Spleen (tissue), 11 donors: ENCODE results near the gene SPG11. TPM values are rescaled to one million over a fixed set of nuclear protein-coding genes. Genes with fewer than 3 reads are reported as not detected.

ENCODE experiments used
- DNase-seq: peaks from one replicate; pipeline ENCODE4 v3.0.0-alpha.2; 2020
- H3K27ac ChIP-seq, 8 donors: fragments of 200-600 bp; sonication (generic) in 7 of 8; 1 replicate in 4 of 8; 2 replicates in 4 of 8; pipeline versions ENCODE4 v1.5.0 to v1.8.0; 2016 to 2021; ENCODE audit warnings: inconsistent platforms in 4 of 8, mild to moderate bottlenecking in 4 of 8, moderate library complexity in 1 of 8
- H3K27me3 ChIP-seq, 7 donors: fragments of 200-600 bp; sonication (generic) in 6 of 7; replicated peaks in 1 of 7; 1 replicate in 4 of 7; 2 replicates in 3 of 7; pipeline versions ENCODE4 v1.5.0 to v1.8.0; 2016 to 2021; ENCODE audit warnings: inconsistent platforms in 3 of 7, mild to moderate bottlenecking in 1 of 7
- H3K36me3 ChIP-seq, 6 donors: fragments of 200-600 bp; sonication (generic) in 5 of 6; 1 replicate in 4 of 6; 2 replicates in 2 of 6; pipeline versions ENCODE4 v1.5.0 to v1.8.0; 2016 to 2021; ENCODE audit warnings: inconsistent platforms in 2 of 6
- H3K4me1 ChIP-seq, 6 donors: fragments of 200-600 bp; sonication (generic) in 5 of 6; 1 replicate in 3 of 6; 2 replicates in 3 of 6; pipeline versions ENCODE4 v1.5.0 to v1.8.0; 2016 to 2021; ENCODE audit warnings: inconsistent platforms in 3 of 6
- H3K4me3 ChIP-seq, 8 donors: fragments of 200-600 bp; sonication (generic) in 7 of 8; 1 replicate in 4 of 8; 2 replicates in 4 of 8; pipeline versions ENCODE4 v1.5.0 to v1.8.0; 2016 to 2021; ENCODE audit warnings: inconsistent platforms in 4 of 8, mild to moderate bottlenecking in 4 of 8, moderate library complexity in 2 of 8
- H3K9me3 ChIP-seq, 8 donors: fragments of 200-600 bp; sonication (generic) in 7 of 8; 1 replicate in 4 of 8; 2 replicates in 4 of 8; pipeline versions ENCODE4 v1.5.0 to v1.8.0; 2016 to 2021; ENCODE audit warnings: inconsistent platforms in 4 of 8
- POLR2A ChIP-seq, 3 donors: fragments of 450-650 bp; IDR thresholded peaks; one replicate each; pipeline ENCODE4 v1.5.1; 2017; ENCODE audit warnings: antibody characterized with exemption in 3 of 3, mild to moderate bottlenecking in 1 of 3
- POLR2AphosphoS5 ChIP-seq, 3 donors: sonication (generic); formaldehyde crosslinking; IDR thresholded peaks; one replicate each; pipeline ENCODE4 v1.5.1; 2017; ENCODE audit warnings: antibody characterized with exemption in 3 of 3
- WGBS, 5 donors: extraction: QIAGEN DNeasy Blood & Tissue Kit in 3 of 5; methylation state at CpG; one replicate each; pipeline versions ENCODE4 v1.1.5 to v1.1.7; 2013 to 2018; 5-methylcytosine and 5-hydroxymethylcytosine counted together
- intact Hi-C: fragments of 100-400 bp; cut with DNase I; formaldehyde crosslinking; loops from one replicate; pipeline ENCODE4 v1.15.0; 2023; ENCODE audit warnings: low total_unique reads
- polyA plus RNA-seq, 3 donors: library from polyadenylated mRNA; stranded (reverse); fragments of 200-250 nt; gene quantifications; one replicate each; pipeline ENCODE4 v1.2.1, GENCODE V29; 2013
- total RNA-seq, 7 donors: library from RNA; depleted of rRNA in 3 of 7; stranded (reverse); fragments of >200 nt in 3 of 7; fragmentation: NEBNext Ultra II Directional in 4 of 7; extraction: Animal tissue kit (Norgen Biotek cat#: 25700) in 4 of 7; gene quantifications; one replicate each; pipeline versions ENCODE4 v1.1.0 to v1.2.1, GENCODE V29; 2016 to 2021
- TF ChIP-seq, protein P1 (sequence below), 11 experiments: fragments of 200-600 bp in 7 of 11; fragments of 450-650 bp in 4 of 11; sonication (generic) in 4 of 11; IDR thresholded peaks in 8 of 11; conservative IDR thresholded peaks in 3 of 11; 1 replicate in 7 of 11; 2 replicates in 4 of 11; pipeline versions ENCODE4 v1.4.0 to v1.8.0; 2016 to 2021; ENCODE audit warnings: antibody characterized with exemption in 11 of 11, inconsistent platforms in 4 of 11, mild to moderate bottlenecking in 1 of 11
- donor health status: healthy with polysubstance abuse.
- donor health status: DM: no; HTN: no; CAD: no; lungs with moderate emphysema.
- donor health status: DM: no; HTN: no; CAD: no.
- donor health status: Bipolar disorder and iron deficiency.
- donor health status: healthy.
- donor health status: DM: no; HTN: no; CAD: no.
- donor health status: DM: yes; HTN: yes; CAD: no.

The SPG11 gene
- total and polyA plus RNA-seq, 10 donors: 37.4 to 218 (median 143) TPM

DNA sequence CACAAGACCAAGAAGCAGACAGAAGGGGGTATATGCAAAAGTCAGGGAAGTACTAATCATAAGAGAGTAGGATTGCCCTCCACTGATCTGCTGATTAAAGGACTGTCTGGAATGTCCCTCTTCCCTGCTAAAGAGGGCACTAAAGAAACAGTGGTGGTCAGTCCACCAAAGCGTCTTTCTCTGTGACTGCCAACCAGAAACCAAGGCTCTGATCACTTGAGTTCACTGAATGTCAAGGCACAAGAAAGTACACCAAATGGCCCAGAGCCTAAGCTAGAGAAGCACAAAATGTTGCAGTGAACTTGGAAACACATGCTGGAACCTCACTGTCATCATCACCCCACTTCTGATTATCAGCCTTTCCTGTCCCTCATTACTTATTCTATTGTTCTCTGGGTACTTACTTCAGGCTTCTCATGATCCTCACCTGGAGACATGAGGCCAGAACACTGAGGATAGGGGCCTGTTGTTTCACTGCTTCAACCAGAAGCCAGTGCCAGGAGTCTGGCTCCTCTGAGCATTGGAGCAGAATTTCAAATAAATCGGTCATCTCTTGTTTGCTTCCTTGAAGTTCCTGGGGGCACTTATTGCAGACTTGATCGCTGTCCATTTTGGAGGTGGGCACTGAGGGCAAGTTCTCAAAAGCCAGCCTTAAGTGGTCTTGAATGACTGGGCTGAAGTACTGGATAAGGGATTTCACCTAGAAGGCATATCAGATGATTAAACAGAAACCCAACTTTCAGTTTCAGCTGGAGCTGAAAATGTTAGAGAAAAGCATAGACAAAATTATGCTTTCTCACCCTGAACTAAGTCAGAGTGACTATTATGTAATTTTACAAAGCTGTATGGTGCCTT lies 67.6 kb downstream of the SPG11 start:
- Histone ChIP-seq H3K36me3 (peaks cover 0 to 100% (median 98%) of the 10 kb centered on the region in 6 donors), H3K27ac (peak overlapping the region in 4 of 8 donors; percentile 1 to 49 (median 25)), H3K4me3 (no peak overlapping the region), H3K27me3 (no peaks in the 10 kb centered on the region), H3K9me3 (no peaks in the 10 kb centered on the region), H3K4me1 (peaks cover 0 to 14% (median 0%) of the 10 kb centered on the region in 6 donors)
- intact Hi-C loops: loop anchor here (10.0 kb wide), 2 partner anchors 49 to 159 kb away; no protein-coding TSS in a partner anchor
- no peak for DNase-seq
- 95 to 98% (median 96%) methylated on average over 3 of the region's 3 CpGs for WGBS, 5 donors
- TF ChIP-seq POLR2A (IDR thresholded peaks at IDR 0.05) (no peak), POLR2AphosphoS5 (IDR thresholded peaks at IDR 0.05) (no peak)
- TF ChIP-seq, protein P1, sequence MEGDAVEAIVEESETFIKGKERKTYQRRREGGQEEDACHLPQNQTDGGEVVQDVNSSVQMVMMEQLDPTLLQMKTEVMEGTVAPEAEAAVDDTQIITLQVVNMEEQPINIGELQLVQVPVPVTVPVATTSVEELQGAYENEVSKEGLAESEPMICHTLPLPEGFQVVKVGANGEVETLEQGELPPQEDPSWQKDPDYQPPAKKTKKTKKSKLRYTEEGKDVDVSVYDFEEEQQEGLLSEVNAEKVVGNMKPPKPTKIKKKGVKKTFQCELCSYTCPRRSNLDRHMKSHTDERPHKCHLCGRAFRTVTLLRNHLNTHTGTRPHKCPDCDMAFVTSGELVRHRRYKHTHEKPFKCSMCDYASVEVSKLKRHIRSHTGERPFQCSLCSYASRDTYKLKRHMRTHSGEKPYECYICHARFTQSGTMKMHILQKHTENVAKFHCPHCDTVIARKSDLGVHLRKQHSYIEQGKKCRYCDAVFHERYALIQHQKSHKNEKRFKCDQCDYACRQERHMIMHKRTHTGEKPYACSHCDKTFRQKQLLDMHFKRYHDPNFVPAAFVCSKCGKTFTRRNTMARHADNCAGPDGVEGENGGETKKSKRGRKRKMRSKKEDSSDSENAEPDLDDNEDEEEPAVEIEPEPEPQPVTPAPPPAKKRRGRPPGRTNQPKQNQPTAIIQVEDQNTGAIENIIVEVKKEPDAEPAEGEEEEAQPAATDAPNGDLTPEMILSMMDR (IDR thresholded peaks at IDR 0.05 in 8 of 11, conservative IDR thresholded peaks at IDR 0.05 in 3 of 11): no peak

DNA sequence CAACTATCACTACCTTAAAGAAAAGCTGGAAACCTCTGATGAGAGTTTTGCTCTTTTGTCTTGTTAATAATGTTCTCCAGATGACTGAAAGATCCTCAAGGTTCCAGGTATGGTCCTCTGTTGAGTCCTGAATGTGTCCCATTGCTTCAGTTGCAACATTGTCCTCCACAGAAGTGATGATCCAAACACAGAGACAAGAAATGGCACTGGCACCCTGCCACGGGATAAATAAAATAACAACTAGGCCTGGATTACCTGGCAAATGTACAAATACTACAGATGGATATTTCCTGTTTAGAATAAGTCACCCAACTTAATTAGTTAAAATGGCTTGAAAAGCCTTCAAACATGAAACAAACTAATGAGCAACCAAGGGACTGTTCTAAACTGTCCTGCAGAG lies 68.2 kb downstream of the SPG11 start:
- Histone ChIP-seq H3K9me3 (no peaks in the 10 kb centered on the region), H3K27ac (peak overlapping the region in 2 of 8 donors; percentile 40 to 49), H3K27me3 (no peaks in the 10 kb centered on the region), H3K36me3 (peaks cover 0 to 100% (median 98%) of the 10 kb centered on the region in 6 donors), H3K4me3 (no peak overlapping the region), H3K4me1 (peaks cover 0 to 14% (median 0%) of the 10 kb centered on the region in 6 donors)
- WGBS, 5 donors: 79 to 92% (median 83%) methylated on average over 1 of the region's 1 CpG
- intact Hi-C loops: loop anchor here (10.0 kb wide), 2 partner anchors 50 to 160 kb away; no protein-coding TSS in a partner anchor
- TF ChIP-seq, protein P1 (IDR thresholded peaks at IDR 0.05 in 8 of 11, conservative IDR thresholded peaks at IDR 0.05 in 3 of 11): no peak
- TF ChIP-seq POLR2AphosphoS5 (IDR thresholded peaks at IDR 0.05) (no peak), POLR2A (IDR thresholded peaks at IDR 0.05) (no peak)
- no peak for DNase-seq

DNA sequence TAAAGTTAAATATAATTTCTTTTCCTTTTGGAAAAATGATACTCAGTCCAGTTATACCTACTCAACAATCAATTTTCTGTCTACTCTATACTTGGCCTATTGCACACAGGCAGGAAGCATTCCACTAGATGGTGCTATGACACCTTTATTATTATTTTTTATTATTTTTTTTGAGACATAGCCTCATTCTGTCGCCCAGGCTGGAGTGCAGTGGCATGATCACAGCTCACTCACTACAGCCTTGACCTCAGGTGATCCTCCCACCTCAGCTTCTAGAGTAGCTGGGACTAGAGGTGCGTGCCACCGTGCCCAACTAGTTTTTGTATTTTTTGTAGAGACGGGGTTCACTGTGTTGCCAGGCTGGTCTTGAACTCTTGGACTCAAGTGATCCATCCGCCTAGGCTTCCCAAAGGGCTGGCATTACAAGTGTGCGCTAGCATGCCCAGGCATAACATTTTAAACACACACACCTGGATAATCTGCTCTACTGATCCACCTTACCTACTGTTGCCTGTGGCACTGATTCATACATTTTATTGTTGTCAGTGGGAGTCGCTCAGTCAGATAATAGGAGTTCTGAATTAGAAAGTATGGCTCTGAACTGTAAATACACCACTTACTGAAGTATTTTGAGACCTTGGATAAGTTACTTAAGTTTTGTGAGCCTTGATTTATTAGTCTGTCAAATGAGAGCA lies 70.3 kb downstream of the SPG11 start:
- no peak for DNase-seq
- Histone ChIP-seq H3K9me3 (no peaks in the 10 kb centered on the region), H3K27me3 (no peaks in the 10 kb centered on the region), H3K4me1 (peaks cover 0 to 14% (median 0%) of the 10 kb centered on the region in 6 donors), H3K27ac (peak overlapping the region in 2 of 8 donors; percentile 15 to 20), H3K36me3 (peaks cover 5 to 100% (median 99%) of the 10 kb centered on the region in 6 donors), H3K4me3 (no peak overlapping the region)
- intact Hi-C loops: loop anchor here (10.0 kb wide), 2 partner anchors 52 to 162 kb away; no protein-coding TSS in a partner anchor
- TF ChIP-seq, protein P1 (IDR thresholded peaks at IDR 0.05 in 8 of 11, conservative IDR thresholded peaks at IDR 0.05 in 3 of 11): peak in 9 of 11 experiments; percentile 34 to 71 (median 50)
- no peak for TF ChIP-seq POLR2AphosphoS5 (IDR thresholded peaks at IDR 0.05)
- WGBS, 5 donors: 86 to 89% (median 87%) methylated on average over 5 to 7 of the region's 7 CpGs
